MM.1S (cell line): Measurements from ENCODE around the gene FBLN1.

Source experiments
- CTCF ChIP-seq: fragments of 300-600 bp; sonication (generic); IDR thresholded peaks from 2 replicates; pipeline ENCODE4 v1.5.1; 2016; ENCODE audit warnings: antibody characterized with exemption, low read length, mixed read lengths
- EZH2 ChIP-seq: fragments of 300-600 bp; sonication (generic); optimal IDR thresholded peaks from 2 replicates; pipeline ENCODE3; 2017; ENCODE audit warnings: low read depth, mild to moderate bottlenecking, antibody characterized with exemption, low read length, mixed read lengths

DNA sequence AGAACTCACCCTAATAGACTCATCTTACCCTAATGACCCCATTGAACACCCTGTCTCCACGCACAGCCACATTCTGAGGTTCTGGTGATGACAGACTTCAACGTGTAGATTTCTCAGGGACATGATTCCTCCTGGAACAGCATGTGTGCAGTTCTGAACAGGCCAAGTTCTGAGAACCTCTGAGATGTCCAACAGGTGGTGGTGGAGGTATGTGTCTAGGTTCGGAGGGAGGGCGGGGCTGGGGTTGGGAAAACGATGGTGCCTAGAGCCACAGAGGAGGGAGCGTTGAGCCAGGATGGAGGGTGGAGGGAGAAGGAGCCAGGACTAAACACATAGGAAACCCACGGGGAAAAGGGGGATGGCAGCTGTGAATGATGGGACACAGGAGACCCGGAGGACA is 43.4 kb upstream of the FBLN1 start:
- no peak for TF ChIP-seq CTCF
- no peak for TF ChIP-seq EZH2
